ENCODE measurements around the gene DMBT1. TPM values are rescaled to one million over a fixed set of nuclear protein-coding genes. Genes with fewer than 3 reads are reported as not detected.

Gene DMBT1
- total and polyA plus RNA-seq, 10 of the 15 experiments (the other 5 are each of a cell fraction or from before 2014, with no cell fraction given) = under 0.01 to 0.13 (median 0.03) TPM; not detected in 5

DNA sequence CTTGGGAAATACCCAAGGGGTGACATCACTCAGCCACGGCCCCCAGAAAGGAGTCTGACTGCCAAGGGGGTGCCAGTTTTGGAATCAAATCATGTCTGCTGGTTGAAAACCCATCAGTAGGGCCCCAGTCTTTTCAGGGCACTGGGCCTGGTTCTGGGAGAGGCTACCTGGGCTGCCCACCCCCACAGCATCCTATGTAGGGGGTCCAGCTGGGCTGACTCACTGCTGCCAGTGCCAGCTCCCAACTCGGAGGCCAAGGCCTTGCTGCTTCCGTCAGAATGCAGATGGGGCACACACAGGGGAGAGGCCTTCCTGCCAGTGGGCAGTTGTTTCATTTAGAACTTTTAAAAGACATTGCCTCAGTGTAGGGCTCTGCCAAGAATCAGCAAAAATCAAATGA, 39.5 kb upstream of the DMBT1 start:
- ATAC-seq (no peak), DNase-seq (ENCODE audit: low read depth, low spot score) (no peak), FAIRE-seq (no peak)
- WGBS (ENCODE audit: insufficient coverage, insufficient replicate concordance, low lambda C conversion rate, missing lambda C conversion rate) = 55% methylated on average over 3 of the region's 3 CpGs
- SMC1A ChIA-PET (ENCODE audit: uncharacterized antibody, unreplicated experiment) = interaction anchor here (1.4 kb wide), 1 partner anchor 13 kb away, joined by 4 read pairs; no protein-coding TSS in a partner anchor
- Histone ChIP-seq H2AFZ (ENCODE audit: control insufficient read depth, low read depth, low read length) (no peak overlapping the region), H3K36me3 (ENCODE audit: control insufficient read depth in 2 of 2, insufficient read depth in 2 of 2, low read length in 1 of 2) (no peaks in the 10 kb centered on the region), H3K9ac (ENCODE audit: control insufficient read depth, insufficient read depth, low read length) (no peak overlapping the region), H3K27ac (ENCODE audit: control insufficient read depth, insufficient read depth) (no peak overlapping the region), H3K27me3 (replicated peaks in 1 of 2; ENCODE audit: control insufficient read depth in 2 of 2, insufficient read depth in 2 of 2, low read length in 1 of 2) (peaks cover 0 to 2% of the 10 kb centered on the region in 2 experiments), H3K9me3 (replicated peaks; ENCODE audit: control insufficient read depth, insufficient read depth, low read length) (no peaks in the 10 kb centered on the region), H3K4me2 (ENCODE audit: control insufficient read depth, insufficient read depth) (no peak overlapping the region), H4K20me1 (ENCODE audit: control insufficient read depth, insufficient read depth) (no peaks in the 10 kb centered on the region), H3K4me1 (ENCODE audit: control insufficient read depth, insufficient read depth, low read length) (no peaks in the 10 kb centered on the region), H3K79me2 (ENCODE audit: control insufficient read depth, insufficient read depth, low read length) (no peaks in the 10 kb centered on the region), H3K4me3 (no peak overlapping the region)
- no TSS peak for BruUV-seq (replicated peaks)
- POLR2A ChIA-PET = no interaction called here
- RAD21 ChIA-PET (ENCODE audit: unreplicated experiment) = no interaction called here
- CTCF ChIA-PET = no interaction called here
- intact Hi-C loops (cut with micrococcal nuclease; ENCODE audit: unreplicated experiment) (no loop called here), in situ Hi-C loops (cut with MboI) (no loop called here)
- TF ChIP-seq PAX5 (IDR thresholded peaks at IDR 0.05; ENCODE audit: borderline replicate concordance, low read depth, low read length) = no peak
- no peak for TF ChIP-seq TAF1 (IDR thresholded peaks at IDR 0.05; ENCODE audit: borderline replicate concordance, low read depth, low read length)
- TF ChIP-seq, protein P1, sequence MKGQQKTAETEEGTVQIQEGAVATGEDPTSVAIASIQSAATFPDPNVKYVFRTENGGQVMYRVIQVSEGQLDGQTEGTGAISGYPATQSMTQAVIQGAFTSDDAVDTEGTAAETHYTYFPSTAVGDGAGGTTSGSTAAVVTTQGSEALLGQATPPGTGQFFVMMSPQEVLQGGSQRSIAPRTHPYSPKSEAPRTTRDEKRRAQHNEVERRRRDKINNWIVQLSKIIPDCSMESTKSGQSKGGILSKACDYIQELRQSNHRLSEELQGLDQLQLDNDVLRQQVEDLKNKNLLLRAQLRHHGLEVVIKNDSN (IDR thresholded peaks at IDR 0.05; ENCODE audit: borderline replicate concordance, extremely low read length, insufficient read depth, low read depth, low read length) = no peak
- TF ChIP-seq, protein P2, sequence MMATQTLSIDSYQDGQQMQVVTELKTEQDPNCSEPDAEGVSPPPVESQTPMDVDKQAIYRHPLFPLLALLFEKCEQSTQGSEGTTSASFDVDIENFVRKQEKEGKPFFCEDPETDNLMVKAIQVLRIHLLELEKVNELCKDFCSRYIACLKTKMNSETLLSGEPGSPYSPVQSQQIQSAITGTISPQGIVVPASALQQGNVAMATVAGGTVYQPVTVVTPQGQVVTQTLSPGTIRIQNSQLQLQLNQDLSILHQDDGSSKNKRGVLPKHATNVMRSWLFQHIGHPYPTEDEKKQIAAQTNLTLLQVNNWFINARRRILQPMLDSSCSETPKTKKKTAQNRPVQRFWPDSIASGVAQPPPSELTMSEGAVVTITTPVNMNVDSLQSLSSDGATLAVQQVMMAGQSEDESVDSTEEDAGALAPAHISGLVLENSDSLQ (IDR thresholded peaks at IDR 0.05) = no peak
- TF ChIP-seq WRNIP1 (IDR thresholded peaks at IDR 0.05; ENCODE audit: borderline replicate concordance, low read depth, low read length) = no peak
- TF ChIP-seq, protein P3, sequence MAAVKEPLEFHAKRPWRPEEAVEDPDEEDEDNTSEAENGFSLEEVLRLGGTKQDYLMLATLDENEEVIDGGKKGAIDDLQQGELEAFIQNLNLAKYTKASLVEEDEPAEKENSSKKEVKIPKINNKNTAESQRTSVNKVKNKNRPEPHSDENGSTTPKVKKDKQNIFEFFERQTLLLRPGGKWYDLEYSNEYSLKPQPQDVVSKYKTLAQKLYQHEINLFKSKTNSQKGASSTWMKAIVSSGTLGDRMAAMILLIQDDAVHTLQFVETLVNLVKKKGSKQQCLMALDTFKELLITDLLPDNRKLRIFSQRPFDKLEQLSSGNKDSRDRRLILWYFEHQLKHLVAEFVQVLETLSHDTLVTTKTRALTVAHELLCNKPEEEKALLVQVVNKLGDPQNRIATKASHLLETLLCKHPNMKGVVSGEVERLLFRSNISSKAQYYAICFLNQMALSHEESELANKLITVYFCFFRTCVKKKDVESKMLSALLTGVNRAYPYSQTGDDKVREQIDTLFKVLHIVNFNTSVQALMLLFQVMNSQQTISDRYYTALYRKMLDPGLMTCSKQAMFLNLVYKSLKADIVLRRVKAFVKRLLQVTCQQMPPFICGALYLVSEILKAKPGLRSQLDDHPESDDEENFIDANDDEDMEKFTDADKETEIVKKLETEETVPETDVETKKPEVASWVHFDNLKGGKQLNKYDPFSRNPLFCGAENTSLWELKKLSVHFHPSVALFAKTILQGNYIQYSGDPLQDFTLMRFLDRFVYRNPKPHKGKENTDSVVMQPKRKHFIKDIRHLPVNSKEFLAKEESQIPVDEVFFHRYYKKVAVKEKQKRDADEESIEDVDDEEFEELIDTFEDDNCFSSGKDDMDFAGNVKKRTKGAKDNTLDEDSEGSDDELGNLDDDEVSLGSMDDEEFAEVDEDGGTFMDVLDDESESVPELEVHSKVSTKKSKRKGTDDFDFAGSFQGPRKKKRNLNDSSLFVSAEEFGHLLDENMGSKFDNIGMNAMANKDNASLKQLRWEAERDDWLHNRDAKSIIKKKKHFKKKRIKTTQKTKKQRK (IDR thresholded peaks at IDR 0.05; ENCODE audit: low read depth, low read length) = no peak
- no peak for TF ChIP-seq NBN (IDR thresholded peaks at IDR 0.05)
- no peak for TF ChIP-seq TBL1XR1 (IDR thresholded peaks at IDR 0.05; ENCODE audit: low read depth, low read length)
- TF ChIP-seq, protein P4, sequence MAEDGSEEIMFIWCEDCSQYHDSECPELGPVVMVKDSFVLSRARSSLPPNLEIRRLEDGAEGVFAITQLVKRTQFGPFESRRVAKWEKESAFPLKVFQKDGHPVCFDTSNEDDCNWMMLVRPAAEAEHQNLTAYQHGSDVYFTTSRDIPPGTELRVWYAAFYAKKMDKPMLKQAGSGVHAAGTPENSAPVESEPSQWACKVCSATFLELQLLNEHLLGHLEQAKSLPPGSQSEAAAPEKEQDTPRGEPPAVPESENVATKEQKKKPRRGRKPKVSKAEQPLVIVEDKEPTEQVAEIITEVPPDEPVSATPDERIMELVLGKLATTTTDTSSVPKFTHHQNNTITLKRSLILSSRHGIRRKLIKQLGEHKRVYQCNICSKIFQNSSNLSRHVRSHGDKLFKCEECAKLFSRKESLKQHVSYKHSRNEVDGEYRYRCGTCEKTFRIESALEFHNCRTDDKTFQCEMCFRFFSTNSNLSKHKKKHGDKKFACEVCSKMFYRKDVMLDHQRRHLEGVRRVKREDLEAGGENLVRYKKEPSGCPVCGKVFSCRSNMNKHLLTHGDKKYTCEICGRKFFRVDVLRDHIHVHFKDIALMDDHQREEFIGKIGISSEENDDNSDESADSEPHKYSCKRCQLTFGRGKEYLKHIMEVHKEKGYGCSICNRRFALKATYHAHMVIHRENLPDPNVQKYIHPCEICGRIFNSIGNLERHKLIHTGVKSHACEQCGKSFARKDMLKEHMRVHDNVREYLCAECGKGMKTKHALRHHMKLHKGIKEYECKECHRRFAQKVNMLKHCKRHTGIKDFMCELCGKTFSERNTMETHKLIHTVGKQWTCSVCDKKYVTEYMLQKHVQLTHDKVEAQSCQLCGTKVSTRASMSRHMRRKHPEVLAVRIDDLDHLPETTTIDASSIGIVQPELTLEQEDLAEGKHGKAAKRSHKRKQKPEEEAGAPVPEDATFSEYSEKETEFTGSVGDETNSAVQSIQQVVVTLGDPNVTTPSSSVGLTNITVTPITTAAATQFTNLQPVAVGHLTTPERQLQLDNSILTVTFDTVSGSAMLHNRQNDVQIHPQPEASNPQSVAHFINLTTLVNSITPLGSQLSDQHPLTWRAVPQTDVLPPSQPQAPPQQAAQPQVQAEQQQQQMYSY (CRISPR knock-in tag; IDR thresholded peaks at IDR 0.05) = no peak
- TF ChIP-seq, protein P5, sequence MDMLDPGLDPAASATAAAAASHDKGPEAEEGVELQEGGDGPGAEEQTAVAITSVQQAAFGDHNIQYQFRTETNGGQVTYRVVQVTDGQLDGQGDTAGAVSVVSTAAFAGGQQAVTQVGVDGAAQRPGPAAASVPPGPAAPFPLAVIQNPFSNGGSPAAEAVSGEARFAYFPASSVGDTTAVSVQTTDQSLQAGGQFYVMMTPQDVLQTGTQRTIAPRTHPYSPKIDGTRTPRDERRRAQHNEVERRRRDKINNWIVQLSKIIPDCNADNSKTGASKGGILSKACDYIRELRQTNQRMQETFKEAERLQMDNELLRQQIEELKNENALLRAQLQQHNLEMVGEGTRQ (IDR thresholded peaks at IDR 0.05; ENCODE audit: borderline replicate concordance, low read depth, low read length) = no peak
- TF ChIP-seq, protein P6, sequence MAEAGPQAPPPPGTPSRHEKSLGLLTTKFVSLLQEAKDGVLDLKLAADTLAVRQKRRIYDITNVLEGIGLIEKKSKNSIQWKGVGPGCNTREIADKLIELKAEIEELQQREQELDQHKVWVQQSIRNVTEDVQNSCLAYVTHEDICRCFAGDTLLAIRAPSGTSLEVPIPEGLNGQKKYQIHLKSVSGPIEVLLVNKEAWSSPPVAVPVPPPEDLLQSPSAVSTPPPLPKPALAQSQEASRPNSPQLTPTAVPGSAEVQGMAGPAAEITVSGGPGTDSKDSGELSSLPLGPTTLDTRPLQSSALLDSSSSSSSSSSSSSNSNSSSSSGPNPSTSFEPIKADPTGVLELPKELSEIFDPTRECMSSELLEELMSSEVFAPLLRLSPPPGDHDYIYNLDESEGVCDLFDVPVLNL (IDR thresholded peaks at IDR 0.05; ENCODE audit: low read depth, low read length) = no peak
- no peak for TF ChIP-seq IRF4 (IDR thresholded peaks at IDR 0.05; ENCODE audit: low read depth, low read length)

Measured in GM12878 (cell line).